K562 (cell line): Measurements from ENCODE around the gene RTN4.

Source experiments
- ATF2 ChIP-seq: sonication (generic); formaldehyde crosslinking; IDR thresholded peaks from 2 replicates; pipeline ENCODE4 v1.8.1; 2022; ENCODE audit warnings: missing genetic modification reagents
- CTCF ChIP-seq, 3 experiments: IDR thresholded peaks in 2 of 3; conservative IDR thresholded peaks in 1 of 3; 2 replicates each; pipeline ENCODE4 v1.5.1; 2011 to 2012; ENCODE audit warnings: low read length in 3 of 3, mild to moderate bottlenecking in 3 of 3, control low read depth in 2 of 3, improper control_type of control experiment in 1 of 3, inconsistent platforms in 1 of 3, low read depth in 1 of 3, mixed read lengths in 1 of 3, moderate library complexity in 1 of 3; ENCODE audit not compliant: insufficient read depth in 2 of 3
- NFRKB ChIP-seq: fragments of 450-650 bp; IDR thresholded peaks from 2 replicates; pipeline ENCODE4 v1.6.1; 2016; ENCODE audit warnings: low read depth
- POLR2AphosphoS2 ChIP-seq: IDR thresholded peaks from 2 replicates; pipeline ENCODE4 v1.6.1; 2012; ENCODE audit warnings: low read length, improper control_type of control experiment
- POLR2G ChIP-seq: fragments of 200-400 bp; formaldehyde crosslinking; IDR thresholded peaks from 2 replicates; pipeline ENCODE4 v1.6.1; 2017; ENCODE audit warnings: low read depth, mild to moderate bottlenecking, antibody characterized with exemption, low read length, moderate library complexity
- SAFB2 ChIP-seq: fragments of 200-400 bp; formaldehyde crosslinking; IDR thresholded peaks from 2 replicates; pipeline ENCODE4 v1.6.1; 2018; ENCODE audit warnings: borderline replicate concordance, low read length, low read depth, moderate library complexity; ENCODE audit not compliant: severe bottlenecking
- SNIP1 ChIP-seq: fragments of 450-650 bp; IDR thresholded peaks from 2 replicates; pipeline ENCODE4 v1.7.1; 2017; ENCODE audit warnings: low read depth, mild to moderate bottlenecking
- TARDBP ChIP-seq: fragments of 450-650 bp; IDR thresholded peaks from 2 replicates; pipeline ENCODE4 v1.6.1; 2016
- TFAM ChIP-seq: fragments of 250-450 bp; sonication (Bioruptor Pico); conservative IDR thresholded peaks from 2 replicates; pipeline ENCODE4 v1.5.0; 2021; ENCODE audit warnings: mild to moderate bottlenecking, moderate library complexity
- USF2 ChIP-seq: sonication (generic); formaldehyde crosslinking; IDR thresholded peaks from 2 replicates; pipeline ENCODE4 v1.5.0; 2020; ENCODE audit warnings: missing genetic modification reagents
- ZHX1 ChIP-seq: fragments of 150-350 bp; conservative IDR thresholded peaks from 2 replicates; pipeline ENCODE4 v1.6.1; 2014; ENCODE audit warnings: low read length
- ZNF224 ChIP-seq: sonication (generic); formaldehyde crosslinking; IDR thresholded peaks from 2 replicates; pipeline ENCODE4 v1.8.0; 2022; ENCODE audit warnings: mild to moderate bottlenecking, missing genetic modification reagents
- ZNF785 ChIP-seq: fragments of 250-450 bp; sonication (Bioruptor Pico); IDR thresholded peaks from 2 replicates; pipeline ENCODE4 v1.4.0; 2020; ENCODE audit warnings: mild to moderate bottlenecking
- ZZZ3 ChIP-seq: fragments of 450-650 bp; IDR thresholded peaks from 2 replicates; pipeline ENCODE4 v1.6.1; 2016; ENCODE audit warnings: antibody characterized with exemption, mild to moderate bottlenecking, moderate library complexity

- no peak for TF ChIP-seq NFRKB
- TF ChIP-seq ZNF224 (CRISPR knock-in tag), result no peak
- TF ChIP-seq SNIP1, result no peak
- TF ChIP-seq ZZZ3, result no peak
- no peak for TF ChIP-seq TFAM (CRISPR knock-in tag)
- TF ChIP-seq ZHX1, result no peak
- no peak for TF ChIP-seq POLR2G
- TF ChIP-seq ATF2 (CRISPR knock-in tag), result no peak
- no peak for TF ChIP-seq ZNF785 (CRISPR knock-in tag)
- TF ChIP-seq USF2 (CRISPR knock-in tag), result no peak
- no peak for TF ChIP-seq POLR2AphosphoS2
- no peak for TF ChIP-seq CTCF (IDR thresholded peaks at IDR 0.05 in 2 of 3, conservative IDR thresholded peaks at IDR 0.05 in 1 of 3; ENCODE audit: insufficient read depth in 2 of 3, low read depth in 1 of 3, low read length in 3 of 3)
- TF ChIP-seq TARDBP, result no peak
- TF ChIP-seq SAFB2, result no peak
Observed at GRCh38 chr2:54939446-54940118, 110.7 kb downstream of the RTN4 start.
